ENCODE measurements around the gene PTPRN2.

Gene PTPRN2

GRCh38 chr7:158486919-158487318 is 100.7 kb downstream of the PTPRN2 start:
- H3K4me3 ChIP-seq (ENCODE audit: low read depth, low read length): no peak overlapping the region
- TF ChIP-seq, protein P1, sequence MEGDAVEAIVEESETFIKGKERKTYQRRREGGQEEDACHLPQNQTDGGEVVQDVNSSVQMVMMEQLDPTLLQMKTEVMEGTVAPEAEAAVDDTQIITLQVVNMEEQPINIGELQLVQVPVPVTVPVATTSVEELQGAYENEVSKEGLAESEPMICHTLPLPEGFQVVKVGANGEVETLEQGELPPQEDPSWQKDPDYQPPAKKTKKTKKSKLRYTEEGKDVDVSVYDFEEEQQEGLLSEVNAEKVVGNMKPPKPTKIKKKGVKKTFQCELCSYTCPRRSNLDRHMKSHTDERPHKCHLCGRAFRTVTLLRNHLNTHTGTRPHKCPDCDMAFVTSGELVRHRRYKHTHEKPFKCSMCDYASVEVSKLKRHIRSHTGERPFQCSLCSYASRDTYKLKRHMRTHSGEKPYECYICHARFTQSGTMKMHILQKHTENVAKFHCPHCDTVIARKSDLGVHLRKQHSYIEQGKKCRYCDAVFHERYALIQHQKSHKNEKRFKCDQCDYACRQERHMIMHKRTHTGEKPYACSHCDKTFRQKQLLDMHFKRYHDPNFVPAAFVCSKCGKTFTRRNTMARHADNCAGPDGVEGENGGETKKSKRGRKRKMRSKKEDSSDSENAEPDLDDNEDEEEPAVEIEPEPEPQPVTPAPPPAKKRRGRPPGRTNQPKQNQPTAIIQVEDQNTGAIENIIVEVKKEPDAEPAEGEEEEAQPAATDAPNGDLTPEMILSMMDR (IDR thresholded peaks at IDR 0.05; ENCODE audit: low read depth, low read length): no peak

DNA sequence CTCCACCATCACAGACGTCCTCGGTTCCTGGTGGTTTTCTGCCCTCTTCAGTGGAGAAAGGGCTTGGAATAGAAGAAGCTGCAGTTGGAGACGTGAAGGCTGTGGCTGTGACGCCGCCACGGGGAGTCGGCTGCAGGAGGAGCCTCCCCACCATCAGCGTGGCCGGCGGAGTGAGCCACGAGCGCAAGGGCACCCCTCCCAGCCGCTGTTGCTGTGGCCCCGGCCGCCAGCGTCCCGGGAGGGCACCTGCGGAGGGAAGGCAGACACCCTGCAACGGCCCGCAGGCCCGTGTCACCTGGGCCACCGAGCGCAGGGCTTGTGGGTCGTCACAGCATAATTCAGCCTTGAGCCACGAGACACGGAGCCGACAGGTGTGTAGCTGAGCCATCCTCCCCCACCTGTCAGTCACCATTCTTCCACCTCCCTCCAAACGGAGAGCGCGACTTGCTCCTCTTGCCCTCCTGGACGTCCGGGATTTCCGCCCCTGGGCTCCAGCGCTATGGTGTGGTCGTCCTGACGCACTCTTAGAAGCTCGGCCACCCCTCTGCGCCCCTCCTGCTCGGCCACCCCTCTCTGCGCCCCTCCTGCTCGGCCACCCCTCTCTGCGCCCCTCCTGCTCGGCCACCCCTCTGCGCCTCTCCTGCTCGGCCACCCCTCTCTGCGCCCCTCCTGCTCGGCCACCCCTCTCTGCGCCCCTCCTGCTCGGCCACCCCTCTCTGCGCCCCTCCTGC is 102.7 kb downstream of the PTPRN2 start:
- TF ChIP-seq, protein P1 (IDR thresholded peaks at IDR 0.05; ENCODE audit: low read depth, low read length): no peak
- H3K4me3 ChIP-seq (ENCODE audit: low read depth, low read length): no peak overlapping the region

DNA sequence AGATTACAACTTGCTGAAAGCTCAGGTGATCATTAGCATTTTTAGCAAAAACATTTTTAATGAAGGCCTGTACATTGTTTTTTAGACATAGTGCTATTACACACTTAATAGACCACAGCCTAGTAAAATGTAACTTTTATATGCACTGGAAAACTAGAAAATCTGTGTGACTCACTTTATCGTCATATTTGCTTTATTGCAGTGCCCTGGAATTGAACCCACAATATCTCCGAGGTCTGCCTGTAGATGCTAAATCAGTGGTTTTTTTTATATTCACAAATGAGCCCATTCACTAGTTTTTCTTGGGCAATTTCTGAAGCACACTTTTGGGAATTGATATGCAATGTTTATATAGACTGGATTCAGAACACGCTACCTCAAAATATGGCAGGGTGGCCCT is 105.1 kb downstream of the PTPRN2 start:
- TF ChIP-seq, protein P1 (IDR thresholded peaks at IDR 0.05; ENCODE audit: low read depth, low read length): no peak

GRCh38 chr7:158479664-158480025 is 108.0 kb downstream of the PTPRN2 start:
- no peak overlapping the region for H3K4me3 ChIP-seq (ENCODE audit: low read depth, low read length)
- TF ChIP-seq, protein P1 (IDR thresholded peaks at IDR 0.05; ENCODE audit: low read depth, low read length): no peak

More for the DNA sequence above, 105.1 kb downstream of the PTPRN2 start:
- no peak overlapping the region for H3K4me3 ChIP-seq (ENCODE audit: low read depth, low read length)

DNA sequence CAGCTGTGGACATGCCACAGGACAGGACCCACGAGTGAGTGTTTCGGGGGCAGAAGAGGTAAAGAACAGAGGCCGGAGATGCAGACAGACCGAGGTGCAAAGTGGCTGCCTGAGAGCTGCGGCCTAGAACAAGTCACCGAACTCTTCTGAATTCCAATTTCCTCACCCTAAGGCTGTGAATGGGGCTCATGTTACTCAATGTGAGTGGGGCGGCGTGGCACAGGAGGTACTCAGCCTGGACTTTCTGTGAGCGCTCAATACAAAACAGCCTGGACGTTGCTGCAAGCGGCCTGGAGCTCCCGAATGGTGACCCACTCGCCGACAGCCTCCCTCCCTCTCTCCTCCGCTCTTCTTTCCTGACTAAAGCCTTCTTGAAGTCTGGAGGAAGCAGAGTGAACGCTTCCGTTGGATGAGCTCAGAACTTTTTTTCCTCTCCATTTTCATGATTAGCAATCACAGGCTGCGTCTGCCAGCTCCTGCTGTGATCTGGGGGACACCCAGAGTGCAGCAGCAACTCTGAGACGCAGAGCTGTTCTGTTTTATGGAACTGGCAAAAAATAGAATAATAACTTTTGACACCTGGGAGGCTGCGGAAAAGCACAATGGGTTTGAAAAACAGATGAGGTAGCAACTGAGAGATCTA is 108.5 kb downstream of the PTPRN2 start:
- TF ChIP-seq, protein P1 (IDR thresholded peaks at IDR 0.05; ENCODE audit: low read depth, low read length): no peak
- H3K4me3 ChIP-seq (ENCODE audit: low read depth, low read length): no peak overlapping the region

DNA sequence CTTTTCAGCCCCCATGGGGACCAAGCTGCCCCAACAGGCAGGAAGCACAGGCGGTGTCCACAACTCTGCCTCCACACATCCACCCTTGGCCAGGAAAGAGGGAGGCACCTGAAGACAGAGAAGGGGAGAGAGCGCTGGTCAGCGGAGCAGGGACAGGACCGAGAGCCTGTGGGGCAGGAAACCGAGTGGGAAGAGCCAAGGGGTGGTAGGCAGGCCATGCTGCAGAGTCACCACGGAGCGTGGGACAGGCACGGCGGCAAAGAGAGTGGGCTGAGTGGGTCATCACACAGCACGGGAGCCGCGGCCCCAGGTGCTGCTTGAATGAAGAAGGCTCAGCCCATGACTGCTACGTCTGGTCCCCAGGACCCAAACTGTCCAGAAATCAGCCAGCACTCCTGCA is 109.8 kb downstream of the PTPRN2 start:
- TF ChIP-seq, protein P1 (IDR thresholded peaks at IDR 0.05; ENCODE audit: low read depth, low read length): no peak
- H3K4me3 ChIP-seq (ENCODE audit: low read depth, low read length): no peak overlapping the region

DNA sequence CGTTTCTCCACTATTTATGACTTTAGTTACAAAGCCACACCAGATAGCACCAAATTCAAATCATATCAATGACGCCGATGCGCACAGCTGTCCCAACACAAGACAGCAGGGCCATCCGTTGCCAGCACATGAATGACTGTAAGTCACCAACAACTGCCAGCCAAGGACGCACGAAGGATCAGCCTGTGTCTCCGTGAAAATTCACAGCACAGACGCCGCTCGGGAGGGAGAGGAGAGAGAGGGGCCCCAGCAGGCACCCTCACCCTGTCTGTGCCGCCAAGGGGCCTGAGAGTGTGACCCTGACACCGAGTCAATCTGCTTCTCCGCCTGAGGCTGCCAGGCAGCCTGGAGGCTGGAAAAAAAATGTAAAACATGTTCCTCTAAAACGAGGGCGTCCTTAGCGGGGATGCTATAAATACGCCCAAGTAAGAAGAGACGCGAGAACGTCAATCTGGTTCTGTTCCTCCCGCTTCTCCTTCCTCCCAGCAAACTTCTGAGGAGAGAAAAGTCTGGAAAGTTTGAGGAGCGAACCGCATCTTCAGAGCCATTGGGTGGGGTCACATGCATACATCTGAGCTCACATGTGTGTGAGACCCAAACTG is 111.2 kb downstream of the PTPRN2 start:
- no peak overlapping the region for H3K4me3 ChIP-seq (ENCODE audit: low read depth, low read length)
- TF ChIP-seq, protein P1 (IDR thresholded peaks at IDR 0.05; ENCODE audit: low read depth, low read length): no peak

Measured in WI38 (cell line).